Measurements from ENCODE around the gene CEP85.
"Not testable (repeated sequence)": the region's sequence is repeated elsewhere in the genome, so short reads cannot be mapped to it uniquely, and the experiment has no call there.

Gene CEP85

DNA sequence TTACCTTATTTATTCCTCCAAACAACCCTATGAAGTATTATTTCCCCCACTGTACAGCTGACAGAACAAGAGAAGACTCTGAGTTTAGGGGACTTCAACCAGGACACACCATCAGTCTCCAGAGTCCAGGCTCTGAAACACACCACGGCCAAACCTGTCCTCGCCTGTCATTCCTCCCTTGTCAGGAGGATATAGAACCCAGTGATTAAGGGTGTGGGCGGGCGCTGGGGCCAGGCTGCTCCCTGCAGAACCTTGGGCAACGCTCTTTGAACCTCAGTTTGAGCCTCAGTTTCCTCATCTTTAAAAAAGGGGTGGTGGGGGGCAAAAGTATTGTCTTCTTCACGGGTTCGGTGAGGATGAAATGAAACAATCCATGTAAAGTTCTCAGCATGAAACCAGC, 9.4 kb upstream of the CEP85 start:
- no peak for DNase-seq

DNA sequence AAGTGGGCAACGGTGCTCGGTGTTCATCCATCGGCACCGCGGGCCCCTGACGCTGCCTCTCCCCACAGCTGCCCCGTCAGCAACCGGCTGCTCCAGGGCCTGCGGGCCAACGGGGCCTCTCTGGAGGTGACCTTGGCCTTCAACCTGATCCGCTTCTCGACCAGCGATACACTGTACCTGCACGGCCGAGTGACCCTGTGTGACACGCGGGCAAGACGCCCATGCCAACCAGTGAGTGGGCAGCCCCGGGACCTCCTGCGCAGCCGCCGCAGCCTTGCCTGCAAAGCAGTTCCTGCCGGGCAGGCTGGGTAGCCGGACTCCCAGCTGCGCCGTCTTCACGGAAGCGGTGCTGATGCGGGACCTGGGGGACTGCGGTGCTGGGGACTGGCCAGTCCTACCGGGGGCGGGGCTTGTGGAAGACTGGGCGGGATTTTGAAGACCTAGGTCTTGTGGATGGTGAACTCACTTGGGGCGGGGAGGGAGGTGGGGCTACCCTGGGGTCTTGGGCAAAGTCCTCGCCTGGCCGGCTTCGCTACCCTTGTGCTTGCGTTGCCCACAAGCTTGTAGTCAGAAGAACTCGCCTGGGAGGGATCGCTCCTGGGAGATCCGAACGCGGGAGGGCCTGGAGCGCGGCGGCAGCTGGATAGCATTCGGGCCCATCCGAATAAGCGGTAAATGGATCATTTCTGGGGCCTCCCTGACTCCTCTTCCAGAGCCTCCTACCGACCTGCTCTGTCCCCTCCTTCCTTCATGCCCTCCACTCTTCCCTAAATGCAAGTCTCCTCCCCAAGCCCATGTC, 8.8 kb upstream of the CEP85 start:
- no peak for DNase-seq

DNA sequence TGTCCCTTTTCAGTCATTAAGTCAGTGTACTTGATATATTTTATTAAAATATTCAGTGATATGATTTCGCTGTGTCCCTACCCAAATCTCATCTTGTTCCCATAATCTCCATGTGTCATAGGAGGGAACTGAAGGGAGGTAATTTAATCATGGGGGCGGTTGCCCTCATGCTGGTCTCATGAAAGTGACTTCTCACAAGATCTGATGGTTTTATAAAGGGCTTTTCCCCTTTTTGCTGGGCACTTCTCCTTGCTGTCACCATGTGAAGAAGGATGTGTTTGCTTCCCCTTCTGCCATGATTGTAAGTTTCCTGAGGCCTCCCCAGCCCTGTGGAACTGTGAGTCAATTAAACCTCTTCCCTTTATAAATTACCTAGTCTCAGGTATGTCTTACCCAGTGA, 3.3 kb upstream of the CEP85 start:
- not testable (repeated sequence) for DNase-seq

DNA sequence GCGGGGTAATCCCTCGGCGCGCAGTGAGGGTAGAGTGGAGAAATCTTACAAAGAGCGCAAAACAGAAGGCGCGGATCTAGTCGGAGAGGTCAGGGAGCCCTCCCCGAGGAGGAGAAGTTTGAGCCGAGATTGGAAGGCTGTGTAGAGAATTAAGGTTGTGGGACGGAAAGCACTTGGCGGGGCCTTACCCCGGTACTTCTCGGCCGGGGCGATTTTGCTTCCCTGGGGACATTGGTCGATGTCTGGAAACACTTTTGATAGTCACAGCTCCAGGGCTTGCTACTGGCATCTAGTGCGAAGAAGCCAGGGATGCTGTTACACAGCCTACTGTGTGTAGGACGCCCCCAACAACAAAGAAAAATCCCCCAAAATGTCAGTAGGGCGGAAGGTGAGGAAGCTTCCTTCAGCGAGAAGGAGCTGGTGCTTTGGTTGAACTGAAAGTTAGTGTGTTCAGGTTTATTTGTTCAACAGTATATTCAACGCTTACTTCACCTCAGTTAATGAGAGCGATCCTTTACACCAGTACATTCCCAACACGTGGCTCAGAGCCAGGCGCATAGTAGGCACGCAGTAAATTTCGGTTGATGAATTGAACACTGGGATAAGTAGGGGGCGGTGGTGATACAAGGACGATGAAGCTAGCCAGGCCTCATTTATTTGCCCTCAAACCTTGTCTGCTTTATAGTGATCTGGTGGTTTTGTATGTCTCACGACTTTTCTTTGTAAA, 807 bp downstream of the CEP85 start:
- DNase-seq, result peak; percentile 51 to 56

DNA sequence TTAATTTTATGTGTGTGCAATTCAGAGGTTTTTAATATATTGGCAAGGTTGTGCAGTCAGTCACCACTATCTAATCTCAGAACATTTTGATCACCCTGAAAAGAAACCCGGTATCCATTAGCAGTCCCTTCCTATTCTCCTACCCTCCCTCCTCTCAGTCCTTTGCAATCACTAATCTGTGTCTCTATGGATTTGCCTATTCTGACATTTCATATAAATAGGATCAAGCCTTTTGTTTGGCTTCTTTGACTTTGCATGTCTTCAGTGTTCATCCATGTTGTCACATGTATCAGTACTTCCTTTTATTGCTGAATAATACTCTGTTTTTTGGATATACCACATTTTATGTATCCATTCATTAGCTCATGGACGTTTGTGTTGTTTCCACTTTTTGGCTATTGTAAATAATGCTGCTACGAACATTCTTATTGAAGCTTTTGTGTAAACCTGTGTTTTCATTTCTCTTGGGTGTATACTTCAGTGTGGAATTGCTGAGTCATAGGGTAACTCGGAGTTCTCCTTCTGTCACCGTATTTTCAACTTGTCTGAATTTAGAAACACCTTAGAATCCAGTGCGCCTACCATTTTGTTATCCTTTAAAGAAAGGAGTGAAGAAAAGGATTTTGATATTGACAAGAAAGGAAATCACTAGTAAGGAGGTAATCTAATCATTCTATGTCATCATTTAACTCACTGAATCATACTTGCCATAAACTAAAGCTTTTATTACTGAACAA, 3.4 kb downstream of the CEP85 start:
- DNase-seq, result no peak

DNA sequence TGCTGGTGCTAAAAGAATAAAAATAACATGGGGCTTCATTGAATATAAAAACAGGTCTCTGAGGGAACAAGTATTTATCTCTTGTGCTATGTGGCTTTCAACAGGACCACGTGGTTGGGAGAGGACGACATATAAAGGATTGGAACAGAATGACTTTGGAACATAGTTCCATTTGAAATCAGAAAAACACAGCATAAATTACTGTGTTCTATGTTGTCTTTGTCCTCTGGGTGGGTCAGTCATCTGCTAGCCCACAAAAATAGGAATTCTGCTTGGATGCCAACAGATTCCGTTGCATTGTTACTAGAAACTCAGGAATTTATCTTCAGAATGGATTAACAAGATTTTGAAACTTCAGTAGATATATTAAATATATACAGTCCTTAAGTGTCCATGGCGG, 5.9 kb downstream of the CEP85 start:
- no peak for DNase-seq

DNA sequence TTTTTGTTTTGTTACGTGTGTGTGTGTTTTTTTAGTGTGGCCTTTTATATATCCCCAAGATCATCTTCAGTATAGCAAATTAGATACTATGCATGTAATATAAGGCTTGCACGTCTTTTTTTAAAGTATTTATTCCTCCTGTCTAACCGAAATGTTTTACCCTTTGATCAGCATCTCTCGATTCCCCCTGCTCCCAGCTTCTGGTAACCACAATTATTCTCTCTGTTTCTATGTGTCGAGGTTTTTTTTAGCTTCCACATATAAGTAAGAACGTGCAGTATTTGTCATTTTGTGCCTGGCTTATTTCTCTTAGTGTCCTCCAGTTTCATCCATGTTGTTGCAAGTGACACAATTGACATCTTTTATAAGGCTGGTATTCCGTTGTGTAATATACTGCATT, 18.7 kb downstream of the CEP85 start:
- DNase-seq, result no peak

DNA sequence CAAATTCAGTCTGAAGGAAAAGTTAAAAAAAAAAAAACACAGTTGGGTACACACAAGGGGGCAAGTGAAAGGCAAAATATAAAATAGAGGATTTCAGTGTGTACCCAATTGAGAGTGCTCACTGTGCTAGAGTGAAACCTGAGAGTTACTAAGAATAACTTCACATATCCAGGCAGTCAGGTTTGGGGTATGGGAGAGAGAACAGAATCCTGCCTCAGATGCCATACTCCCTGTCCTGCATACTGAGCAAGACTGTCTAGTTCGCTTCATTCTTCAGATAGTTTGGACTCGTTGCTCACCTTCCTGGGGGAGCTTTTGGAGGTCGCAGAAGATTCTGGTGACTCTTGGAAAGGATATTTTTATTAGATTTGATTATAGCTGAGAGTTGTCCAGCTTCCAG, 20.4 kb downstream of the CEP85 start:
- DNase-seq, result no peak

DNA sequence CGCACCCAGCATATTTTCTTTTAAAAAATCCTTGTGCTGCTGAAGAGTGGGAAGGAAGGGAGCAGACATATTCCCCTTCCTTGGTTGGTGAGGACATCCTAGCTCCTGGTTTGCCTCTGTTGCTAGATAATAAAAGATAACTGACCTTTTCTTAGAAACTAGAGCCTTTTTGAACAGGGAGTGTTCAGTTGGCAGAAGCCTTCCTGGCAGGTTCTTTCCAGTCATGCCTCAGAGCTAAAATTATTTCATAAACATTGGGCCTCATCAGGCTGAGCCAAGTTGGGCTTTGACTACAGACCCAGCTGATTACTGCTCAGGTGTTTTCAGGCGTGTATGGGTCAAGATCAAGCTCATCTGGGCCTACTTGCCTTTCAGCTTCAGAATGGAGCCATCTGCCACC, 23.2 kb downstream of the CEP85 start:
- DNase-seq, result no peak

DNA sequence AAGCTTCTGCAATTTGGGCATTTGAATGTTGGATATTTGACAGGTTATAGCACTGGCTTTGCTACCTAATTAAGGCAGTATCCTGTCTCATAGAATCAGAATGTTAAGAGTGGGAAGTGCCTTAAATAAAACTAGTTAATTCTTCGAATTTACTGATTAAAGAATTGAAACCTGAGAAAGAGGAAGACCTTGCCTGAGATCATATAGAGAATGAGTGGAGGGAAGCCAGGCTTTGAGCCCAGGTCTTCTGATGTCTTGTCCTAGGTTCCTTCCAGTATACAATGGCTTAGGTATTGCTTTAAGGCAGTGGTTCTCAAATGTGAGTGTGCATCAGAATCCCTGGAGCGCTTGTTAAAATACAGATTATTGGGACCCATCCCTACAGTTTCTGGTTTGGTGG, 25.0 kb downstream of the CEP85 start:
- no peak for DNase-seq

DNA sequence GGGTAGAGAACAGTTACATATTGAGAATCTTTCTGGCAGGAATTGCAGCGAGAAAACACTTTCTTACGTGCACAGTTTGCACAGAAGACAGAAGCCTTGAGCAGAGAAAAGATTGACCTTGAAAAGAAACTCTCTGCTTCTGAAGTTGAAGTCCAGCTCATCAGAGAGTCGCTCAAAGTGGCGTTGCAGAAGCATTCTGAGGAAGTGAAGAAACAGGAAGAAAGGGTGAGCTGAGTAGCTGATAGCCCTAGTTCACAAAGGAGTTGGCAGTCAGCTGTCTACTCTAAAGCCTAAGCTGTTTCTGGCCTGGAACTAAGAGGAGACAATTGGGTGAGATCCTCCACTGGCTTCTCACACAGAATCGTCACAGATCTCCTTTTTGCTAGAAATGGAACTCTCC, 25.6 kb downstream of the CEP85 start:
- peak; percentile 91 to 94 for DNase-seq

DNA sequence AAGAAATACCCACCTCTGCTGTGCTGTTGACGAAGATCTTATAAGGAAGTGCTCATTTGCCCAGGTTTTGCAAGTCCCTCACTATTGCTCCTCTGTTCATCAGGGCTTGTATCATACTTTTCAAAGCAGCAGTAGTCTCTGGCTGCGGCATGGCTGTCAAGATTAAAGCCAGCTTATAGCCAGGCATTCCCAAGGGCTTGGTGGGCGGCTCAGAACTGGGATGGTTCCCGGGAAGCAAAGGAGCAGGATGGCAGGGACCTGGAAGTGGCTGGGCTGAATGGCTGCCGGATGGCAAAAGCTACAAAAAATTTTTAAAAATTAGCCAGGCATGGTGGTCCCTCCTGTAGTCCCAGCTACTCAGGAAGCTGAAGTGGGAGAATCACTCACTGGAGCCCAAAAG, 29.2 kb downstream of the CEP85 start:
- DNase-seq, result no peak

DNA sequence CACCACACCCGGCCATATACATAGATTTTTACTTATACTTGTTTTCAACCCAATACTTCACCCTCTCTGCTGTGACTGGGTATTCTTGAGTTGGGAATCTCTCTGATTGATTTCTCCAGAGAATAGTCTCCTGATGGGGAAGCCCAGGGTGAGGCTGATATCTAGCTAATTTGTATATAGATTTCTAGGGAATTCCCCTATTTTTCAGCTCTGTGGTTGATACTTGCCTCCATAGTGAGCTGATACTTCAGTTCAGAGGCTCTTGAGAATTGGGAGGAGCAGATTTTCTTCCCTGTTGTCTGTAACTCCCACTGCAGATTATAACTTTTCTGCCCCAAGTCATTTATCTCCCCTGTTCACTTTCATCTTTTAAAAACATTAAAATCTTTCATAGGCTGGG, 31.4 kb downstream of the CEP85 start:
- no peak for DNase-seq

DNA sequence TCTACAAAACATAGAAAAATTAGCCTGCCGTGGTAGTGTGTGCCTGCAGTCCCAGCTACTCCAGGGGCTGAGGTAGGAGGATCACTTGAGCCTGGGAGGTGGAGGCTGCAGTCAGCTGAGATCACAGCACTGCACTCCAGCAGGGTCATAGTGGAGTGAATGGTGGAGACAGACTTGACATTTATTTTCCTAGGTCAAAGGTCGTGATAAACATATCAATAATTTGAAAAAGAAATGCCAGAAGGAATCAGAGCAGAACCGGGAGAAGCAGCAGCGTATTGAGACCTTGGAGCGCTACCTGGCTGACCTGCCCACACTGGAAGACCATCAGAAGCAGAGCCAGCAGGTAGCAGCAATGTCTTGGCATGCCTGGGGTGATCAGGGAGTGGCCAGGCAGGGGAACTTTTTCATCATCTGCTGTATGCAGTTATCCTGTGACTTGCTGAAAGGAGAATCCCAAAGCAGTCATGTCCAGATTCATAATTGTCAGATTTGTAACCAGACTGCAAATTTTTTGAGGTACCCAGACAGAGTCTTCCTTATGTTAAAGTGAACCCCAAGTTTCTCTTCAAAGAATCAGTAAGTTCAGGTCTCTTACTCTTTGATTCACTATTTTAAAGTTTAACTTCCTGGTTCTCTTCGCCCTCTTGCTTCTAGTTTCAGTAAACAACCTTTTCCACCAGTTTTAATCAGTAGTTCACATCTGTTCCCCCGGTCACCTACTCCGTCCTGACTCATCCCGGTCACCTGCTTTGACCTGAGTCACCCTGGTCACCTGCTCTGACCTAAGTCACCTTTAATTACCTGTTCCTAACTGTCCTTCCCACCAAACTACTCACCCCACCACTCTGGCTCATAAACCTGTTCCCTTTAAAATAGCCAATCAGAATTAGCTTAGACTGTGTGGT, 34.5 kb downstream of the CEP85 start:
- no peak for DNase-seq

DNA sequence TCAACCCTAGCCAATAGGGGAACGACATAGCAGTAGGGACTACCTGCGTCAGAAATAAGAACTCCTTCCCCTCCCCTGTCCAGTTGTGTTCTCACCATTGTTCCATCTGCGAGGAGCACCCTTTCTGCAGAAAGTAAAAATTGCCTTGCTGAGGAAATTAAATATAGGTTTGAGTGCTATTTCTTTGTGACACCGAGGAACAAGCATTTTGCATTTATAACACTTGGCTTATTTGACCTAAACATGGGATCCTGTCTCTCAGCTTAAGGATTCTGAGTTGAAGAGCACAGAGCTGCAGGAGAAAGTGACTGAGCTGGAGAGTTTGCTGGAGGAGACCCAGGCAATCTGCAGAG, 35.2 kb downstream of the CEP85 start:
- DNase-seq, result no peak

DNA sequence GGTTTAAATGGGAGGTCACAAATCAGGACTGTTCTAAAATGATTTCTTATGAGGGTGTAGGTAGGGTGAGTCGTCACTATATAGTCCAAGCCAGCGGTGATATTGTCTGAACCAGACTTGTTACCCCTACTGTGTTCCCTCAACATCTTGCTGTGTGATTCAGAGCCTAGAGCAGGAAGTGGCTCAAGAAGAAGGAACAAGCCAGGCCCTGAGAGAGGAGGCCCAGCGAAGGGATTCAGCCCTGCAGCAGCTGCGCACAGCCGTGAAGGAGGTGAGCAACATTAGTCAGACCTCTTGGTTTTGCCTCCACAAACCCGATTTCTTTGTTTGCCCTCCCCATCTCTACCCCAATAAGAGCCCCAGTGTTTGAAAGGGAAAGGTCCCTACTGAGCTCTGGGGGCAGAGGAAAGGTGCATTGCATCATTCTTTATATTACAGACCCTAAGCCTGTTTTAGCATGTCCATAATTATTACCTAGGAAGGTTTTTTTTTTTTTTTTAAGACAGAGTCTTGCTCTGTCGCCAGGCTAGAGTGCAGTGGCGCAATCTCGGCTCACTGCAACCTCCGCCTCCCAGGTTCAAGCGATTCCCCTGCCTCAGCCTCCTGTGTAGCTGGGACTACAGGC, 40.9 kb downstream of the CEP85 start:
- peak; percentile 74 to 78 for DNase-seq

DNA sequence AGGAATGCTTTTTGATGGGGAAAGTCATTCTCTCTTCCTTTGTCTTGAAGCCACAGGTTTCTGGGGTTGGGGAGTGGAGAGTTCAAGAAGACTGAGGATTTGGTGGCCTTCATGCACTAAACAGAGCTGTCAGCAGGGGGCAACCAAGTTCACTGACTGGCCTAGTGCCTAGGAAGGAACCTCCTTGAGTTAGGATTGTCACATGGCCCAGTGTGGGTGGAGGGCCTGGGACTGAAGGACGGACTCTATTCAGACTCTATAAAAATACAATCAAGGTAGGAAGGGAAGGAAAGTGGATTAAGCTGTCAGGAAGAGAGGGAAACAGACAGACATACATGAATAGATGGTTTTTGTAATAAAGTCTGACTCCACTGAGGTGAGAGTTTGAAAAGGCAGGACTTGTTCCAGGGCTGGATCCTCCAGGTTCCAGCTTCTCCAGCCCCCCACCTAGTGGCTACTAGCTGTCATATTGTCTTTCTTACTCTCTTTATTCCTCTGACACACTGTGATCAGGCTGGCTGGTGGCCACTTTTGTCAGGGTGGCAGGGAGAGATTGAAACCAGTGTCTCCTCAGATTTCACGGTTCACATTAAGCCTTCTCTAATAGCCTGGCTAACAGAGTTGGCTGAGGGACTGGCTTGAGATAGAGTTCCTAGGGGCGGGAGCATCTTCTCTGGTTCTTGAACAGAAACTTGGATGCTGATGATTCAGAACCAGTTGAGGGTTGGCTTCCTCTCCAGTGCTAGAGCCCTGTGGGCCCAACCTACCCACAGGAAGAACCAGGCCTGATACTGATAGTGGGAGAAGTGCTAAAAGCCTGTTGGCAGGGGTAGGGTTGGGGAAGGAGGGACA, 41.8 kb downstream of the CEP85 start:
- DNase-seq, result peak; percentile 94 to 95

DNA sequence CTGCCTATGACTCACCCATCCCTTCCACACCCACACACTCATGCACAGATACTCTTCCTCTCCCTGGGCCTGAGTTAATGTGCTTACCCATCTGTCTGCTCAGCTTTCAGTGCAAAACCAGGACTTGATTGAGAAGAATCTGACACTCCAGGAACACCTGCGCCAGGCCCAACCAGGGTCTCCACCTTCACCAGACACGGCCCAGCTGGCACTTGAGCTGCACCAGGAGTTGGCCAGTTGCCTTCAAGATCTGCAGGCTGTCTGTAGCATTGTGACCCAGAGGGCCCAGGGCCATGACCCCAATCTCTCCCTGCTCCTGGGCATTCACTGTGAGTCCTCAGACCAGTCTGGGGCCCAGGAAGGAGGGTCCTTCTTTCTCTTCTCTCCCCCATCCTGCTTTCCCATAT, 42.4 kb downstream of the CEP85 start:
- no peak for DNase-seq

DNA sequence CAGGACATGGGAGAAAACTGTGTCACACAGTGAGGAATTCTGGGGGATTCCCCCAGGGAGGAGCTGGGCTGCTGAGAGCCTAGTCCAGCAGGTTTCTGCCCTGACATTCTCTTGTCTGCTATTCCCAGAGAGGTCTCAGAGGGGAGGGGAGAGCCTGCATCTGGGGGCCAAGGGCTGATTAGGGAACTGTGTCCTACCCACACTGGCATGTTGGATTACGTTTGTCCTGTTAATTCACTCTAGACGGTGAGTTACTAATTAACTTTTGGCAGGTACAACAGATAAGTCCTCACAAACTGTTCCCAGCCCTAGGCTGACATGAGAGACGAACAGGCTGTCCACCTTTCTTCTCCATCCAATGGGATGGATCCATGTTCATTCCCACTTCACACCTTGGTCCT, 43.3 kb downstream of the CEP85 start:
- no peak for DNase-seq

DNA sequence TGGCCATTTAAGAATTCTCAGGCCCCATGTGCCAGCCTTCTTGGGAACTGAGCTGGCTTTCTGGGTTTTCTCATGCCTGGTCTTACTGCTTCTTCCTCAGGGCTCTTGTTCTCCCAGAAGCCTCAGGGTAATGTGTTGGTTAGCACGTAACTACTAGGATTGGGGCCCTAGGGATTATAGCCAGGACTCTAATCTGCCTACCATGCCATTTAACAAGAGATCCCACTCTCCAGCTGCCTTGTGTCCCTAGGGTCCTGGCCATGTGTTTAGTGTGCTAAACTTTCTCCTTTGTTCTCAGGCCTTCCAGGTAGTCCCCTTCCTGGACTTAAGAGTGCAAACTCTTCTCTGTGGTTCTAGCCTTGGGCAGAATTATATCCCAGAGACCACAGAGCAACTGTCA, 43.7 kb downstream of the CEP85 start:
- no peak for DNase-seq

DNA sequence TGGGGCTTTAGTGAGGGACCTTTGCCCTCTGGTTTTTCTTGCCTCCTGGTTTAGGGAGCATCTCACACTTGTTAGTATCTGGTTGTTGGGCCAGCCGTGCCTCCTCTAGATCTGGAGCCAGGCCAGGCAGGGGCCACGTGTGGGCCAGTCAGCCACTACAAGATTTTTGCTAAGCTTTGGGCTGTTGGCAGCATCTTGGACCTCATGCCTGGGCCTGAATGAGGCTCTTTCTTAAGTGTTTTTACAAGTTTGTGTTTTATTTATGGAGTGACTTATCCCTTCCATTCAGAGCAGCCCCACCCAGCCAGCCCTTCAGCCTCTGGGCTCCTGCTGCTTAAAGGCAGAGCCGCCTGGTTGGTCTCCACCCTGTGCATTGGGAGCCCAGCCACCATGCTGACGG, 44.3 kb downstream of the CEP85 start:
- DNase-seq, result no peak
